Fibroblast of upper back skin (primary cell): ENCODE data around the gene PLD1.
A peak's percentile ranks its signal among the peaks of the same experiment; 100 is the strongest.

Experiments used
- DNase-seq: peaks from one replicate; pipeline ENCODE4 v3.0.0-alpha.2; 2013

PLD1 gene

GRCh38 chr3:171556574-171557145, 253.6 kb downstream of the PLD1 start:
- peak; percentile 27 for DNase-seq

- DNase-seq = no peak
Measured at GRCh38 chr3:171556148-171556547, 254.1 kb downstream of the PLD1 start.

GRCh38 chr3:171553086-171553485, 257.2 kb downstream of the PLD1 start:
- DNase-seq = no peak

- DNase-seq = no peak
Measured at GRCh38 chr3:171552531-171552930, 257.8 kb downstream of the PLD1 start.

DNA sequence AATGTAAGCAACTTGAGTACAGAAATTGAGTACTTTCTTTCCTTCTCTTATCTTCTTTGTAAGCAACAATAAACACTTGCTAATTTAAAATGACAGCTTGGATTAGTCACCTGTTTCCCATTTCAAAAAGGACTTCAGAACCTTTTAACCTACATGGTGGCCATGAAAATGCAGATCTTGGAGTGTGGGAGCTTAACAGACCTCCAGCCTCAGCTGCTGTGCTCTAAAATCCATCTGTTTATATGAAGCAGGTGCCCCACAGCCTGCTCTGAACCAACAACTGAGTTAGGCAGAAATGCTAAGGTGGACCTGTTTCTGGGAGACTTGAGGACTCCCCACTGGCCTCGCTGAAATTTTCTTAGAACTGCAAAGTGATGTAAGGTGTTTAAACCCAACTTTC, 259.0 kb downstream of the PLD1 start:
- no peak for DNase-seq
